ENCODE measurements around the gene ERGIC1. TPM values are rescaled to one million over a fixed set of nuclear protein-coding genes. Genes with fewer than 3 reads are reported as not detected.

The ERGIC1 gene
- total and polyA plus RNA-seq, 7 donors, result 49.9 to 116 (median 53.9) TPM

- Histone ChIP-seq H3K4me3 (peak overlapping the region; percentile 82), H3K4me1 (peaks cover 6% of the 10 kb centered on the region), H3K27me3 (ENCODE audit: insufficient read depth in 3 of 3, low read length in 2 of 3) (no peaks in the 10 kb centered on the region), H3K9me3 (no peaks in the 10 kb centered on the region), H3K36me3 (ENCODE audit: insufficient read depth in 1 of 2, low read depth in 1 of 2) (peaks cover 0 to 21% of the 10 kb centered on the region in 2 donors), H3K27ac (peak overlapping the region; percentile 76)
- DNase-seq (no peak), ATAC-seq (peak in 1 of 4 donors; percentile 7)
- 12 to 14% (median 13%) methylated on average over 28 of the region's 28 CpGs for WGBS, 3 donors
- no peak for TF ChIP-seq CTCF (IDR thresholded peaks at IDR 0.05)
- intact Hi-C loops (cut with DNase I), result no loop called here
Measured at GRCh38 chr5:172959824-172960799, 126.1 kb downstream of the ERGIC1 start.

GRCh38 chr5:172969921-172970320, 135.9 kb downstream of the ERGIC1 start:
- ATAC-seq (no peak), DNase-seq (no peak)
- intact Hi-C loops (cut with DNase I), result no loop called here
- no peak for TF ChIP-seq CTCF (IDR thresholded peaks at IDR 0.05)
- Histone ChIP-seq H3K4me3 (no peak overlapping the region), H3K27me3 (ENCODE audit: insufficient read depth in 3 of 3, low read length in 2 of 3) (no peaks in the 10 kb centered on the region), H3K9me3 (no peaks in the 10 kb centered on the region), H3K36me3 (ENCODE audit: insufficient read depth in 1 of 2, low read depth in 1 of 2) (peaks cover 0 to 39% of the 10 kb centered on the region in 2 donors), H3K4me1 (no peaks in the 10 kb centered on the region), H3K27ac (no peak overlapping the region)
- 91 to 96% (median 96%) methylated on average over 2 of the region's 2 CpGs for WGBS, 3 donors

- no peak for TF ChIP-seq CTCF (IDR thresholded peaks at IDR 0.05)
- intact Hi-C loops (cut with DNase I), result no loop called here
- no peaks in the 10 kb centered on the region for H3K4me1 ChIP-seq
- peaks cover 0 to 25% of the 10 kb centered on the region in 2 donors for H3K36me3 ChIP-seq (ENCODE audit: insufficient read depth in 1 of 2, low read depth in 1 of 2)
- ATAC-seq, result no peak
- H3K27ac ChIP-seq, result no peak overlapping the region
- no peaks in the 10 kb centered on the region for H3K27me3 ChIP-seq (ENCODE audit: insufficient read depth in 3 of 3, low read length in 2 of 3)
- 92 to 95% (median 94%) methylated on average over 3 of the region's 3 CpGs for WGBS, 3 donors
- no peaks in the 10 kb centered on the region for H3K9me3 ChIP-seq
- DNase-seq, result no peak
- H3K4me3 ChIP-seq, result no peak overlapping the region
Measured at GRCh38 chr5:172971482-172971881, 137.4 kb downstream of the ERGIC1 start.

GRCh38 chr5:172972552-172972951, 138.5 kb downstream of the ERGIC1 start:
- no peak for TF ChIP-seq CTCF (IDR thresholded peaks at IDR 0.05)
- 95 to 96% (median 95%) methylated on average over 5 of the region's 5 CpGs for WGBS, 3 donors
- no peak overlapping the region for H3K27ac ChIP-seq
- no peaks in the 10 kb centered on the region for H3K9me3 ChIP-seq
- no peak for ATAC-seq
- no peaks in the 10 kb centered on the region for H3K27me3 ChIP-seq (ENCODE audit: insufficient read depth in 3 of 3, low read length in 2 of 3)
- H3K36me3 ChIP-seq (ENCODE audit: insufficient read depth in 1 of 2, low read depth in 1 of 2), result peaks cover 0 to 23% of the 10 kb centered on the region in 2 donors
- H3K4me1 ChIP-seq, result no peaks in the 10 kb centered on the region
- DNase-seq, result no peak
- intact Hi-C loops (cut with DNase I), result no loop called here
- H3K4me3 ChIP-seq, result no peak overlapping the region
